Dedifferentiated amniotic fluid mesenchymal stem cell (primary cell): ENCODE measurements around the gene PRRG4.
"Not testable (repeated sequence)": the region's sequence is repeated elsewhere in the genome, so short reads cannot be mapped to it uniquely, and the experiment has no call there.

Experiments used
- DNase-seq: peaks from one replicate; pipeline ENCODE4 v3.0.0-alpha.2; 2016; ENCODE audit errors: extremely low spot score

Gene PRRG4

GRCh38 chr11:32829680-32830412 is at the start of gene PRRG4:
Gene PRRG4, plus strand, starts transcription at chr11:32829927. Its CDS starts 603 bp downstream, at chr11:32830530.
- DNase-seq, result no peak

GRCh38 chr11:32780839-32781238 is 48.9 kb upstream of the PRRG4 start:
- DNase-seq, result not testable (repeated sequence)

- no peak for DNase-seq
Measured at GRCh38 chr11:32781721-32782120, 48.0 kb upstream of the PRRG4 start.

- no peak for DNase-seq
Measured at GRCh38 chr11:32785262-32785661, 44.5 kb upstream of the PRRG4 start.

GRCh38 chr11:32786811-32787210 is 42.9 kb upstream of the PRRG4 start:
- no peak for DNase-seq

- DNase-seq, result no peak
Measured at GRCh38 chr11:32790916-32791315, 38.8 kb upstream of the PRRG4 start.

GRCh38 chr11:32792111-32792947 is 37.4 kb upstream of the PRRG4 start:
- no peak for DNase-seq

GRCh38 chr11:32792948-32793475 is 36.7 kb upstream of the PRRG4 start:
- DNase-seq, result peak; percentile 52

- no peak for DNase-seq
Measured at GRCh38 chr11:32794439-32794838, 35.3 kb upstream of the PRRG4 start, which contains the start of gene CCDC73. Gene CCDC73, minus strand, starts transcription at chr11:32794662. Its CDS starts 34,419 bp downstream, at chr11:32760243.

- DNase-seq, result no peak
Measured at GRCh38 chr11:32796425-32796824, 33.3 kb upstream of the PRRG4 start.

- peak; percentile 55 for DNase-seq
Measured at GRCh38 chr11:32809313-32809712, 20.4 kb upstream of the PRRG4 start.

- no peak for DNase-seq
Measured at GRCh38 chr11:32817181-32817851, 12.4 kb upstream of the PRRG4 start.

GRCh38 chr11:32817852-32818183 is 11.9 kb upstream of the PRRG4 start:
- DNase-seq, result no peak

GRCh38 chr11:32819187-32819586 is 10.5 kb upstream of the PRRG4 start:
- no peak for DNase-seq

- DNase-seq, result no peak
Measured at GRCh38 chr11:32820497-32820896, 9.2 kb upstream of the PRRG4 start.

GRCh38 chr11:32821517-32821916 is 8.2 kb upstream of the PRRG4 start:
- DNase-seq, result no peak

- no peak for DNase-seq
Measured at GRCh38 chr11:32821917-32822560, 7.7 kb upstream of the PRRG4 start.

GRCh38 chr11:32823617-32824016 is 6.1 kb upstream of the PRRG4 start:
- not testable (repeated sequence) for DNase-seq

GRCh38 chr11:32826113-32826512 is 3.6 kb upstream of the PRRG4 start:
- no peak for DNase-seq

GRCh38 chr11:32827276-32827675 is 2.5 kb upstream of the PRRG4 start:
- DNase-seq, result no peak

GRCh38 chr11:32829157-32829679 is 509 bp upstream of the PRRG4 start:
- DNase-seq, result no peak

- DNase-seq, result no peak
Measured at GRCh38 chr11:32830413-32830738, 649 bp downstream of the PRRG4 start.
